Stomach (tissue), 19 donors: Measurements from ENCODE around the gene PPIP5K2. TPM values are rescaled to one million over a fixed set of nuclear protein-coding genes. Genes with fewer than 3 reads are reported as not detected.
"Not testable (repeated sequence)": the region's sequence is repeated elsewhere in the genome, so short reads cannot be mapped to it uniquely, and the experiment has no call there.

Experiments
- DNase-seq, 2 donors: peaks; one replicate each; pipeline versions ENCODE4 v3.0.0 to v3.0.0-alpha.2; 2013 to 2019
- H3K27ac ChIP-seq, 5 donors: fragments of 200-600 bp in 4 of 5; sonication (generic) in 4 of 5; one replicate each; pipeline ENCODE4 v1.5.1; 2013 to 2019; ENCODE audit warnings: mild to moderate bottlenecking in 1 of 5, moderate library complexity in 1 of 5
- H3K27me3 ChIP-seq, 3 donors: fragments of 200-600 bp; sonication (generic); one replicate each; pipeline ENCODE4 v1.5.1; 2017 to 2019; ENCODE audit warnings: mixed run types in 1 of 3
- H3K36me3 ChIP-seq, 4 donors: fragments of 200-600 bp; sonication (generic); 1 replicate in 3 of 4; 2 replicates in 1 of 4; pipeline ENCODE4 v1.5.1; 2016 to 2019
- H3K4me1 ChIP-seq, 4 donors: fragments of 200-600 bp; sonication (generic); one replicate each; pipeline ENCODE4 v1.5.1; 2016 to 2019
- H3K4me3 ChIP-seq, 4 donors: fragments of 200-600 bp; sonication (generic) in 3 of 4; one replicate each; pipeline ENCODE4 v1.5.1; 2016 to 2019; ENCODE audit warnings: mild to moderate bottlenecking in 1 of 4
- H3K9me3 ChIP-seq, 4 donors: fragments of 200-600 bp; sonication (generic); one replicate each; pipeline ENCODE4 v1.5.1; 2016 to 2019
- EP300 ChIP-seq: sonication (generic); formaldehyde crosslinking; IDR thresholded peaks from one replicate; pipeline ENCODE4 v1.6.1; 2017; ENCODE audit warnings: antibody characterized with exemption
- POLR2A ChIP-seq, 4 donors: fragments of 450-650 bp; IDR thresholded peaks; one replicate each; pipeline ENCODE4 v1.6.1; 2016; ENCODE audit warnings: antibody characterized with exemption in 4 of 4, control low read depth in 2 of 4, mild to moderate bottlenecking in 1 of 4, moderate library complexity in 1 of 4
- POLR2AphosphoS5 ChIP-seq, 3 donors: sonication (generic); formaldehyde crosslinking; IDR thresholded peaks; one replicate each; pipeline ENCODE4 v1.6.1; 2016; ENCODE audit warnings: antibody characterized with exemption in 3 of 3
- WGBS, 5 donors: extraction: QIAGEN DNeasy Blood & Tissue Kit in 3 of 5; methylation state at CpG; one replicate each; pipeline versions ENCODE4 v1.1.5 to v1.1.7; 2013 to 2018; 5-methylcytosine and 5-hydroxymethylcytosine counted together
- intact Hi-C: fragments of 100-400 bp; cut with DNase I; formaldehyde crosslinking; loops from one replicate; pipeline ENCODE4 v1.15.1; 2023; ENCODE audit warnings: low total_unique reads
- long read RNA-seq, 10 donors: transcript quantifications; one replicate each; lab custom pipeline, GENCODE V29; 2026
- polyA plus RNA-seq, 3 donors: library from polyadenylated mRNA; stranded (reverse); fragments of 200-250 nt; gene quantifications; one replicate each; pipeline ENCODE4 v1.2.3, GENCODE V29; 2013
- total RNA-seq, 5 donors: library from RNA; depleted of rRNA; stranded (reverse); fragments of >200 nt; gene quantifications; one replicate each; pipeline versions ENCODE4 v1.1.0 to v1.2.3, GENCODE V29; 2014 to 2016
- TF ChIP-seq, protein P1 (sequence below), 7 experiments: fragments of 450-650 bp in 4 of 7; fragments of 200-600 bp in 3 of 7; sonication (generic) in 3 of 7; IDR thresholded peaks; one replicate each; pipeline ENCODE4 v1.5.1; 2016 to 2019; ENCODE audit warnings: antibody characterized with exemption in 7 of 7, control low read depth in 2 of 7, mild to moderate bottlenecking in 1 of 7
- donor health status: healthy with polysubstance abuse.
- donor health status: Bipolar disorder and iron deficiency.
- donor health status: healthy.

The PPIP5K2 gene
- 100 to 1,000 TPM in 1 of 5 donors, 10 to 100 TPM in 4; 25.2 to 101 (median 33.2) TPM for total RNA-seq
- polyA plus RNA-seq: 10 to 100 TPM; 12.1 to 16.2 (median 14.5) TPM
- long read RNA-seq, donor 1: 0 reads
- long read RNA-seq, donor 2, partial matches to known transcripts: 12 of 12 reads
- long read RNA-seq, donor 2, other reads (novel, unspliced or antisense): 0 of 12 reads
- long read RNA-seq, donor 3, partial matches to known transcripts: 0 of 2 reads
- long read RNA-seq, donor 3, other reads (novel, unspliced or antisense): 0 of 2 reads
- long read RNA-seq, donor 4: 0 reads
- long read RNA-seq, donor 5: 0 reads
- long read RNA-seq, donor 6, partial matches to known transcripts: 19 of 22 reads
- long read RNA-seq, donor 6, other reads (novel, unspliced or antisense): 0 of 22 reads
- long read RNA-seq, donor 7: 0 reads
- long read RNA-seq, donor 8: 0 reads
- long read RNA-seq, donor 9, partial matches to known transcripts: 10 of 11 reads
- long read RNA-seq, donor 9, other reads (novel, unspliced or antisense): 0 of 11 reads
- long read RNA-seq, donor 10: 0 reads

DNA sequence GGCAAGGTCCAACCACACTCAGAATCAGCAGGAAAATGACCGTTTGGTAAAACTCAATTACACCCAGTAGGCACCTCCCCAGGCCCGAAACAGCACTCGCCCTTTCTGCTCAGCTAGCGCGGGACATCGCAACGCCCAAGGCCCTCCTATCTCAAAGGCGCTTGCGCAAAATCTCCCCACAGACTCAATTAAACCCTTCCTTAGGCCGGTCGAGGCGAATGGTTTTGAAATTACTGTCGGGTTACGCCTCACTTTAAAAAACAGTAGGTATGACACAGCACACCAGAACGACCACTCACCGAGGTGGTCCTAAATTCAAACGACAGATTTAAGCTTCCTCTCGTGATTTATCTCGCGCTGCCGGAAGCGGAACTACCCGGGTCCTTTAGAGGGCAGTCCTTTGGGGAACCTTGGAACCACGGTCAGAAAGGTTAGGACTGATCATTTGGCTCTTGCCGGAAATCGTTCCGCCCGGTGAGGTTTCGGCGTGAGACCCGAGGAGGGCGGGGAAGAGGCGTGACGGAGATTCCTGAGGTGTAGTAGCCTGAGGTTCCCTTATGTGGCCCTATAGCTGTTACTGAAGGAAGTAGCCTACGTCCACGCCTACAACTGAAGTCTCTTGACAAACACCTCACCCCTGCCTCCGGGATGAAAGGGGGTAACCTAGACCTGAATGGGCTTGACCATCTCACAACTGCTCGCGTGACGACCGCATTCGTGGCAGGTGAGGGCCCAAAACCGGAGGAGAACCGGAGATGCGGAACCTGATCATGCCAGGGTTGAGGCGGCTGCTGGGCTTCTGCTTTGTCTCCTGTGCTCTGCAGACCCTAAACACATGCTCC, at the start of gene PPIP5K2, which contains the start of gene GIN1:
PPIP5K2 (plus strand) TSS at position 537 of the 842 bp plus-strand sequence. CDS start 9,289 bp downstream, outside the sequence.
GIN1 (minus strand) TSS at position 374 of the 842 bp plus-strand sequence. CDS start 11,431 bp downstream, outside the sequence.
- H3K4me1 ChIP-seq: peaks cover 0 to 51% (median 33%) of the 10 kb centered on the region in 4 donors
- 0 to 1% (median 0%) methylated on average over 38 to 46 of the region's 46 CpGs for WGBS, 5 donors
- H3K27me3 ChIP-seq: no peaks in the 10 kb centered on the region
- no peaks in the 10 kb centered on the region for H3K36me3 ChIP-seq
- intact Hi-C loops: no loop called here
- TF ChIP-seq EP300: no peak
- TF ChIP-seq, protein P1, sequence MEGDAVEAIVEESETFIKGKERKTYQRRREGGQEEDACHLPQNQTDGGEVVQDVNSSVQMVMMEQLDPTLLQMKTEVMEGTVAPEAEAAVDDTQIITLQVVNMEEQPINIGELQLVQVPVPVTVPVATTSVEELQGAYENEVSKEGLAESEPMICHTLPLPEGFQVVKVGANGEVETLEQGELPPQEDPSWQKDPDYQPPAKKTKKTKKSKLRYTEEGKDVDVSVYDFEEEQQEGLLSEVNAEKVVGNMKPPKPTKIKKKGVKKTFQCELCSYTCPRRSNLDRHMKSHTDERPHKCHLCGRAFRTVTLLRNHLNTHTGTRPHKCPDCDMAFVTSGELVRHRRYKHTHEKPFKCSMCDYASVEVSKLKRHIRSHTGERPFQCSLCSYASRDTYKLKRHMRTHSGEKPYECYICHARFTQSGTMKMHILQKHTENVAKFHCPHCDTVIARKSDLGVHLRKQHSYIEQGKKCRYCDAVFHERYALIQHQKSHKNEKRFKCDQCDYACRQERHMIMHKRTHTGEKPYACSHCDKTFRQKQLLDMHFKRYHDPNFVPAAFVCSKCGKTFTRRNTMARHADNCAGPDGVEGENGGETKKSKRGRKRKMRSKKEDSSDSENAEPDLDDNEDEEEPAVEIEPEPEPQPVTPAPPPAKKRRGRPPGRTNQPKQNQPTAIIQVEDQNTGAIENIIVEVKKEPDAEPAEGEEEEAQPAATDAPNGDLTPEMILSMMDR (IDR thresholded peaks at IDR 0.05): peak in 2 of 7 experiments; percentile 9 to 23
- peak; percentile 78 to 93 (median 80) for TF ChIP-seq POLR2AphosphoS5 (IDR thresholded peaks at IDR 0.05)
- peak in 1 of 4 donors; percentile 41 for TF ChIP-seq POLR2A (IDR thresholded peaks at IDR 0.05)
- H3K4me3 ChIP-seq: peak within 1 kb of the TSS; percentile 70 to 86 (median 85)
- peak; percentile 97 to 99 for DNase-seq
- no peaks in the 10 kb centered on the region for H3K9me3 ChIP-seq
- H3K27ac ChIP-seq: peak within 1 kb of the TSS; percentile 89 to 96 (median 94)

GRCh38 chr5:103073500-103073899, 46.6 kb upstream of the PPIP5K2 start:
- H3K27me3 ChIP-seq, H3K27ac ChIP-seq, DNase-seq, intact Hi-C loops, H3K4me3 ChIP-seq, H3K4me1 ChIP-seq, H3K36me3 ChIP-seq: not testable (repeated sequence)
- 56 to 90% (median 68%) methylated on average over 4 of the region's 4 CpGs for WGBS, 5 donors
- peaks cover 28 to 58% (median 53%) of the 10 kb centered on the region in 4 donors for H3K9me3 ChIP-seq

- no peaks in the 10 kb centered on the region for H3K4me1 ChIP-seq
- intact Hi-C loops: no loop called here
- H3K36me3 ChIP-seq: no peaks in the 10 kb centered on the region
- no peak for TF ChIP-seq POLR2A (IDR thresholded peaks at IDR 0.05)
- no peak for TF ChIP-seq EP300
- TF ChIP-seq POLR2AphosphoS5 (IDR thresholded peaks at IDR 0.05): no peak
- TF ChIP-seq, protein P1 (IDR thresholded peaks at IDR 0.05): no peak
- no peak overlapping the region for H3K27ac ChIP-seq
- H3K9me3 ChIP-seq: peaks cover 28 to 78% (median 70%) of the 10 kb centered on the region in 4 donors
- no peak for DNase-seq
- no peaks in the 10 kb centered on the region for H3K27me3 ChIP-seq
- H3K4me3 ChIP-seq: no peak overlapping the region
- 87 to 92% (median 89%) methylated on average over 3 to 4 of the region's 4 CpGs for WGBS, 5 donors
Observed at GRCh38 chr5:103075442-103075841, 44.7 kb upstream of the PPIP5K2 start.

GRCh38 chr5:103079796-103080195, 40.3 kb upstream of the PPIP5K2 start:
- no peaks in the 10 kb centered on the region for H3K27me3 ChIP-seq
- peaks cover 21 to 98% (median 82%) of the 10 kb centered on the region in 4 donors for H3K9me3 ChIP-seq
- no peaks in the 10 kb centered on the region for H3K4me1 ChIP-seq
- TF ChIP-seq POLR2A (IDR thresholded peaks at IDR 0.05): no peak
- no peak for TF ChIP-seq EP300
- TF ChIP-seq POLR2AphosphoS5 (IDR thresholded peaks at IDR 0.05): no peak
- TF ChIP-seq, protein P1 (IDR thresholded peaks at IDR 0.05): no peak
- H3K36me3 ChIP-seq: peaks cover 2 to 8% (median 4%) of the 10 kb centered on the region in 4 donors
- no peak for DNase-seq
- intact Hi-C loops: no loop called here
- 74 to 100% (median 90%) methylated on average over 2 to 4 of the region's 4 CpGs for WGBS, 5 donors
- no peak overlapping the region for H3K27ac ChIP-seq
- H3K4me3 ChIP-seq: no peak overlapping the region
